Fibroblast of peridontal ligament (primary cell): ENCODE results near the gene WDR73.

Experiments
- DNase-seq: peaks from one replicate; pipeline ENCODE4 v3.0.0-alpha.2; 2010; ENCODE audit errors: extremely low read depth

The WDR73 gene

GRCh38 chr15:84620626-84621025, 33.5 kb downstream of the WDR73 start:
- DNase-seq: no peak

GRCh38 chr15:84616235-84616634, 37.8 kb downstream of the WDR73 start:
- DNase-seq: no peak

DNA sequence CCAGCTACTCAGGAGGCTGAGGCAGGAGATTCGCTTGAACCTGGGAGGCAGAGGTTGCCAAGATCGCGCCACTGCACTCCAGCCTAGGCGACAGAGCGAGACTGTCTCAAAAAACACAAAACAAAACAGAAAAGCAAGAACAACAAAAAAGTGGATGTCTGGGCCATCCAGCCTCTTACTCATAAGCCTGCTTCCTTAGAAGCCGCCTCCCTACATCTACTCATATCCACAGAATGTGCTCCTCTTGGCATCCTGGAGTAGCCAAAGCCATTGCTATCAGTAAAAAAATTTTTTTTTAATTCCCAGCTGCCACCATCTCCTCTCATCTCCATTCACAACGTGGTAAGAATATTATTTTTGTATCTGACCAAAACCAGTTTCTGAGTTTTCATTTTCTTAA, 42.5 kb downstream of the WDR73 start:
- DNase-seq: no peak

DNA sequence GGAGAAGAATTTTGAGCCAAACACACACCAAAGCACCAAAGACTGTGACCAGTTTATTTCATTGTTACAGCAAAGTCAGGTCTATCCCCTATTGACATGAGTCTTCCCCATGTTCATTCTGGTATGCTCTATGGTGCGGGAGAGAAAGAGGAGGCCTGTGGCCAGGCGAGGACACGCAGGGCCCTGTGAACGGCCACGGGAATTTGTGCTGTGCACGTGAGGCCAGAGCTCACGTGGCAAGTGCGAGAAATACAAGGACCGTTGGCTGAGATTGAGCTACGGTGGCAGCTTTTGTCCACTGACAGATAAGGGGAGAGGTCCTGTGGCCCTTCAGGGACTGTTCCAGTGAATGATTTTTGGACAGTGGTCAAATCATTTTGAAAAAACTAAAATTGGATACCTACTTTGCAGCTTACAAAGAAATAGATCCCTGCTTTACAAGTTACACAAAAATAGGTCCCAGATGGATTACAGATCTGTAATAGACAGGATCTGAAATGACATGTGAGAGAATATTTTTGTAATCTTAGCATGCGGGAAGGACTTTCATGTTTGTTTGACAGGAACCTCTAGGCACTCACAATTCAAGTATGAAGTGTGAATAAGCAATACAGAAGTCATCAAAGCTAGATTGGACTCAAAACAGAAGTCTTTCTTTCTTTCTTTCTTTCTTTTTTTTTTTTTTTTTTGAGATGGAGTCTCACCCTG, 44.1 kb downstream of the WDR73 start:
- no peak for DNase-seq

DNA sequence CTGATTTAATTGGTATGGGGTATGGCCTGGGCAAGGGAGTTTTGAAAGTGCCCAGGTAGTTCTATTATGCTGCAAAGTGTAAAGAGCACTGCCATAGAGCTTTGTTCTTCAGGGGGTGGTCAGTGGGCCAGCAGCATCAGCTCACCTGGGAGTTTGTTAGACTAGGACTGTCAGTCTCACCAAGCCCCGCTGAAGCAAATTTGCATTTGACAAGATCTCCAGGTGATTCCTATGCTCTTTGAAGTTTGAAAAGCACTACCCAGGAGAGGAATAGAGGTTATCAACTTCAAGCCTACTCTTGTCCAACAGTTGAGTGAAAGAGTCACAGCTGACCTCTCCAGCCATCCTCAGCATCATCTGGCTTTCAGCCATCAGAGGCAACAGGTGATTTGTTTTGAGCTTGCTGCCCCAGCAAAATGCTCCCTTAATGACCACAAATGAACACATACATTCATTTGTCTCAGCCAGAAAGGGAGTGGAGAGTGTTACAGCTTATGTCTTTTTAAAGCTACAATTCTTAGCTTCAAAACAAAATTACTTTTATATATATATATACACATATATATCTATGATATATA, 45.3 kb downstream of the WDR73 start:
- DNase-seq: no peak

- DNase-seq: no peak
Measured at GRCh38 chr15:84606653-84607120, 47.4 kb downstream of the WDR73 start.

DNA sequence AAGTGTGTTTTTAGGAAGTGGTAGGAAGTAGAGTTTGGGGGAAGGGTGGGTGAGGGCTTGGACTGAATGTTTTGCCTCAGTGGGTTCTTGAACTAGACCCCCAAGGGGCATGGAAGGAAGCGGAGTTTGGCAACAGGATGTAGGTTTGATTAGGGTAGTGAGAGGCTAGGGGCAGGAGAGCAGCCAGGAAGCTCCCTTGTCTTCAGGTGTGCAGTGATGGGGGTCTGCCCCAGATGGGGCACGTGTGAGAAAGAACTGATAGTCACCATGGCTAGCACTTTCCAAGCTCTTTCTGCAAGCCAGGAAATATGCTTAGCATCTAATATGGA, 48.6 kb downstream of the WDR73 start:
- DNase-seq: no peak

GRCh38 chr15:84604826-84605553, 49.1 kb downstream of the WDR73 start:
- no peak for DNase-seq

- DNase-seq: no peak
Measured at GRCh38 chr15:84603630-84604379, 50.3 kb downstream of the WDR73 start.

- no peak for DNase-seq
Measured at GRCh38 chr15:84601555-84601838, 52.6 kb downstream of the WDR73 start.

DNA sequence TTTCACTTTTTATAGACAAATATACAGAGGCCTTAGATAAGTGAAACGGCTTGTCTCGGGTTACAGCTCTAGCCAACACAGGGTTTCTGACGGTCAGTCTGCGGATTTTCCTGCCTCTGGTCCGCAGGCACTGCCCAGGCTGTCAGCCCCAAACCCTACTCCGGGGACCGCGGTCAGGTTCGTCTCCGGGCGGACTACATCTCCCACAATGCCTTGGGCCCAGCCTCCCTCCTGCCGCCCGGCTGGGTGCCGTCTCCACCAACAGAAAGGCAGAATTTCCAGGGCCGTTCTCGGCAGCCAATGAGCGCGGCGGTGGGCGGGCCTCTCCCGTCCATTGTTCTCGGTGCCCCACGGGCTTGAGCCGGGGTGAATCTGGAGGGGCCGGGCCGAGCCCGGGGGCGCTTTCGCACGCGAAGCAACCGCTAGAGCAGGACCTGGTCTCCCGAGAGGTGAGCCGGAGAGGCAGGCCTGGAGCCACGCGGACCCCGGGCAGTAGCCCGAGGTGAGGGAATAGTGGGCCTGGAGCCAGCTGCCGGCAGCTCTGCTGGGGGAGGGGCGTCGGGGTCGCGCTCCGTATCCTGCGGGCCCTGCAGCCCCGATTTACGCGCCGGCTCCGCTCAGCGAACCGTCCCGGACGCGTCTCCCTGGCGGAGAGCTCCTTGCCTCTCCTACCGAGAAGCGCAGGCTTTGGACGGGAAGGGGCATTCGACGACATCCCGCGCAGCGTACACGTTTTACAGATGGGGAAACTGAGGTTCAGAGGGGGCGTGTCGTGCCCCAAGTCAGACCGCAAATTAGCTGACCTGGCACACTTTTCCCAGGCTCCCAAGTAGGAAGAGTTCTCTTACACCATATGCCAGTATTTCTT, 53.2 kb downstream of the WDR73 start, which contains the start of gene ZSCAN2:
TSS of gene ZSCAN2 (plus strand) at position 323 of the 868 bp plus-strand sequence. CDS start 2,919 bp downstream, outside the sequence.
- DNase-seq: peak; percentile 87

DNA sequence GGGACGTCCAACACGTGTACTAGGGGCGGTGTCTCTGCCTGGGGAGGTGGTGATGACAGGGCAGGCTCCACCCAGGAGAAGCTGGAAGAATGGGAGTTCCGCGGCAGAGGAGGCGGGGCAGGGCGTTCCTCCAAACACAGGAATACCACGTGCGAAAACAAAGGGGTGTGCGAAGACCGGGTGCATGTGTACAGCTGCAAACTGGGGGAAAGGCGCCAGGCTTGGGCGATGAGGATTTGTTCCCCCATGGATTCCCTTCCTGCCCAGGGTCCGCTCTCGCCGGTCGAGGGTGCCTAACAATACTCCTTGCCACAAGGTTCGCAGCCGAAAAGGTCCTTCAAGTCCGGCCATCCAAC, 53.8 kb downstream of the WDR73 start:
- peak; percentile 76 for DNase-seq

GRCh38 chr15:84599906-84600305, 54.2 kb downstream of the WDR73 start:
- no peak for DNase-seq

GRCh38 chr15:84598993-84599392, 55.1 kb downstream of the WDR73 start:
- DNase-seq: peak; percentile 57

GRCh38 chr15:84598250-84598649, 55.8 kb downstream of the WDR73 start:
- peak; percentile 49 for DNase-seq

DNA sequence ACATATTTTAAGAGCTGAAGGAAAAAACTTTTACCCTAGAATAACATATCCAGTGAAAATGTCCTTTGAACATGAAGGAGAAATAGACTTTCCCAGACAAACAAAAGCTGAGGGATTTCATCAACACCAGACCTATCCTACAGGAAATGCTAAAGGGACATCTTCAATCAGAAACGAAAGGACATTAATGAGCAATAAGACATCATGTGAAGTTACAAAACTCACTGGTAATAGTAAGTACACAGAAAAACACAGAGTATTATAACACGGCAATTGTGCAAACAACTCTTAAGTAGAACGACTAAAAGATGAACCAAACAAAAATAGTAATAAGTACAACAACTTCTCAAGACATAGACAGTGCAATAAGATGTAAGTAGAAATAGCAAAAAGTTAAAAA, 56.8 kb downstream of the WDR73 start:
- no peak for DNase-seq

DNA sequence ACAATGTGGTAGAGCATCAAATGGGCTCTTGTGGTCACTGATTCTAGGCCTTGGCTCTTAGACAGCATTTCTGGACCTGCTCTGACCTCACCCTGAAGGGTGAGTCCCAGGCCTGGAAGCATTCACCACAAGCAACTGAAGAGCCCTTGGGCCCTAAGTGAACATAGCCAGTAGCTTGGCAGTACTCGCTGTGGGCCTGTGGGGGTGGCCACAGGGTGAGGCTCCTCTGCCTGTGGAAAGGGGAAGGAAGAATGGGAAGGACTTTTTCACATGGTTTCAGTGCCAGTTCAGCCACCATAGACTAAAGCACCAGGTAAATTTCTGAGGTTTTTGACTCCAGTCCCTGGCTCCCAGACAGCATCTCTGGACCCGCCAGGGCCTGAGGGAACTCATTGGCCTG, 58.4 kb downstream of the WDR73 start:
- DNase-seq: no peak

DNA sequence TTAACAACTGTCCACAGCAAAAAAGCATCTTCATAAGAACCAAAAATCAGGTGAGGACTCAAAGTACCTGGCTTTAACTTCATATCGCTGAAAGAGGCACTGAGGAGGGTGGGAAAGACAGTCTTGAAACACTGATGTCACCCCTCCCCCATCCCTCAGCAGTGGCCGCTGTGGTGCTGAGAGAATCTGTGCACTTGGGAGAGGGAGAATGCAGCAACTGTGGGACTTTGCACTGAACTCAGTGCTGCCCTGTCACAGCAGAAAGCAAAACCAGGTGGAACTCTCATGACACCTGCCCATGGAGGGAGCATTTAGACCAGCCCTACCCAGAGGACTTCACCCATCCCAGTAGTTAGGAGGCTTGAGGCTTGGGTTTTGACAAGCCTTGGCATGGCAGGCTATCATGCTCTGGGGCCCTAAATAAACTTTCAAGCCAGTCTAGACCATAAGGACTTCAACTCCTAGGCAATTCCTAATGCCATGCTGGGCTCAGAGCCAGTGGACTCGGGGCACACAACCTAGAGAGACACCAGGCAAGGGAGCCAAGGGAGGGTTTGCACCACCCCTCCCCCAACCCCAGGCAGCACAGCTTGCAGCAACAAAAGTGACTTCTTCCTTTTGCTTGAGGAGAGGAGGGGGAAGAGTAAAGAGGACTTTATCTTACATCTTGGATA, 59.3 kb downstream of the WDR73 start:
- no peak for DNase-seq

- no peak for DNase-seq
Measured at GRCh38 chr15:84591815-84592214, 62.3 kb downstream of the WDR73 start.

GRCh38 chr15:84590406-84590805, 63.7 kb downstream of the WDR73 start:
- no peak for DNase-seq
